ENCODE data around the gene RBMS1.

Gene RBMS1

GRCh38 chr2:160249876-160250275 lies 243.7 kb downstream of the RBMS1 start:
- TF ChIP-seq CTCF (IDR thresholded peaks at IDR 0.05; ENCODE audit: control extremely low read depth, extremely low read depth, low read depth, missing control alignments) = no peak
- DNase-seq (ENCODE audit: extremely low spot score) = no peak
- ChIA-PET POLR2A (no interaction called here), CTCF (no interaction called here)

- TF ChIP-seq CTCF (IDR thresholded peaks at IDR 0.05; ENCODE audit: control extremely low read depth, extremely low read depth, low read depth, missing control alignments) = no peak
- CTCF ChIA-PET = interaction anchor here (0.7 to 1.6 kb wide), 2 partner anchors 10 to 16 kb away, joined by 3 to 6 read pairs; no protein-coding TSS in a partner anchor
These were observed 246.1 kb downstream of the RBMS1 start for GRCh38 chr2:160247296-160248035.

GRCh38 chr2:160246356-160246755 lies 247.3 kb downstream of the RBMS1 start:
- CTCF ChIA-PET = no interaction called here

More at GRCh38 chr2:160247296-160248035, 246.1 kb downstream of the RBMS1 start:
- POLR2A ChIA-PET = no interaction called here
- no peak for DNase-seq (ENCODE audit: extremely low spot score)

GRCh38 chr2:160245614-160246155 lies 247.9 kb downstream of the RBMS1 start:
- POLR2A ChIA-PET = no interaction called here
- no peak for DNase-seq (ENCODE audit: extremely low spot score)
- CTCF ChIA-PET = interaction anchor here (1.5 kb wide), 1 partner anchor 24 kb away, joined by 5 read pairs; no protein-coding TSS in a partner anchor
- no peak for TF ChIP-seq CTCF (IDR thresholded peaks at IDR 0.05; ENCODE audit: control extremely low read depth, extremely low read depth, low read depth, missing control alignments)

More at GRCh38 chr2:160246356-160246755, 247.3 kb downstream of the RBMS1 start:
- no peak for TF ChIP-seq CTCF (IDR thresholded peaks at IDR 0.05; ENCODE audit: control extremely low read depth, extremely low read depth, low read depth, missing control alignments)
- DNase-seq (ENCODE audit: extremely low spot score) = no peak
- POLR2A ChIA-PET = no interaction called here

GRCh38 chr2:160242893-160243564 lies 250.6 kb downstream of the RBMS1 start:
- CTCF ChIA-PET = interaction anchor here (0.6 to 3.5 kb wide), 2 partner anchors 9 to 17 kb away, joined by 3 to 25 read pairs; no protein-coding TSS in a partner anchor
- POLR2A ChIA-PET = no interaction called here
- DNase-seq (ENCODE audit: extremely low spot score) = no peak
- TF ChIP-seq CTCF (IDR thresholded peaks at IDR 0.05; ENCODE audit: control extremely low read depth, extremely low read depth, low read depth, missing control alignments) = no peak

- no peak for TF ChIP-seq CTCF (IDR thresholded peaks at IDR 0.05; ENCODE audit: control extremely low read depth, extremely low read depth, low read depth, missing control alignments)
- POLR2A ChIA-PET = no interaction called here
- CTCF ChIA-PET = interaction anchor here (0.9 to 3.5 kb wide), 3 partner anchors 11 to 28 kb away, joined by 3 to 25 read pairs (median 6); no protein-coding TSS in a partner anchor
- DNase-seq (ENCODE audit: extremely low spot score) = no peak
These were observed 252.1 kb downstream of the RBMS1 start for GRCh38 chr2:160241251-160242137.

Measured in GM10248 (cell line).